ENCODE results near the gene MARF1.

MARF1 gene

GRCh38 chr16:15593235-15593634 is 49.7 kb downstream of the MARF1 start:
- TF ChIP-seq YY1 (IDR thresholded peaks at IDR 0.05; ENCODE audit: insufficient read depth, insufficient read length) (no peak), ZNF274 (IDR thresholded peaks at IDR 0.05; ENCODE audit: low read depth, low read length) (no peak), SUZ12 (IDR thresholded peaks at IDR 0.05; ENCODE audit: extremely low read depth, insufficient read depth, insufficient read length) (no peak)
- no peak for DNase-seq (ENCODE audit: low read depth, low spot score)
- Histone ChIP-seq H3K36me3 (ENCODE audit: insufficient read depth, insufficient read length, low read length) (peaks cover 45% of the 10 kb centered on the region), H3K27me3 (ENCODE audit: insufficient read depth, insufficient read length) (no peaks in the 10 kb centered on the region), H3K4me1 (ENCODE audit: insufficient read depth, insufficient read length) (peaks cover 4% of the 10 kb centered on the region), H3K9ac (ENCODE audit: insufficient read length, low read depth) (no peak overlapping the region), H3K4me3 (ENCODE audit: insufficient read length, low read depth) (no peak overlapping the region), H3K9me3 (ENCODE audit: insufficient read depth, low read length) (no peaks in the 10 kb centered on the region)

- no peaks in the 10 kb centered on the region for H3K27me3 ChIP-seq (ENCODE audit: insufficient read depth, insufficient read length)
- H3K4me1 ChIP-seq (ENCODE audit: insufficient read depth, insufficient read length), result peaks cover 4% of the 10 kb centered on the region
- no peak overlapping the region for H3K4me3 ChIP-seq (ENCODE audit: insufficient read length, low read depth)
- no peak for DNase-seq (ENCODE audit: low read depth, low spot score)
- no peak for TF ChIP-seq ZNF274 (IDR thresholded peaks at IDR 0.05; ENCODE audit: low read depth, low read length)
- TF ChIP-seq YY1 (IDR thresholded peaks at IDR 0.05; ENCODE audit: insufficient read depth, insufficient read length), result no peak
- TF ChIP-seq SUZ12 (IDR thresholded peaks at IDR 0.05; ENCODE audit: extremely low read depth, insufficient read depth, insufficient read length), result no peak
- H3K9ac ChIP-seq (ENCODE audit: insufficient read length, low read depth), result no peak overlapping the region
- peaks cover 41% of the 10 kb centered on the region for H3K36me3 ChIP-seq (ENCODE audit: insufficient read depth, insufficient read length, low read length)
- peaks cover 3% of the 10 kb centered on the region; the same call in 1 of the 2 replicates for H3K9me3 ChIP-seq (ENCODE audit: insufficient read depth, low read length)
These were observed 50.6 kb downstream of the MARF1 start for GRCh38 chr16:15592324-15592723.

GRCh38 chr16:15587152-15587825 is 55.7 kb downstream of the MARF1 start:
- Histone ChIP-seq H3K9ac (ENCODE audit: insufficient read length, low read depth) (no peak overlapping the region), H3K9me3 (ENCODE audit: insufficient read depth, low read length) (peaks cover 20% of the 10 kb centered on the region; the same call in 1 of the 2 replicates), H3K36me3 (ENCODE audit: insufficient read depth, insufficient read length, low read length) (peaks cover 16% of the 10 kb centered on the region), H3K4me3 (ENCODE audit: insufficient read length, low read depth) (no peak overlapping the region), H3K4me1 (ENCODE audit: insufficient read depth, insufficient read length) (peaks cover under 1% of the 10 kb centered on the region), H3K27me3 (ENCODE audit: insufficient read depth, insufficient read length) (no peaks in the 10 kb centered on the region)
- no peak for DNase-seq (ENCODE audit: low read depth, low spot score)
- TF ChIP-seq ZNF274 (IDR thresholded peaks at IDR 0.05; ENCODE audit: low read depth, low read length), result no peak
- TF ChIP-seq SUZ12 (IDR thresholded peaks at IDR 0.05; ENCODE audit: extremely low read depth, insufficient read depth, insufficient read length), result no peak
- no peak for TF ChIP-seq YY1 (IDR thresholded peaks at IDR 0.05; ENCODE audit: insufficient read depth, insufficient read length)

- Histone ChIP-seq H3K9ac (ENCODE audit: insufficient read length, low read depth) (no peak overlapping the region), H3K27me3 (ENCODE audit: insufficient read depth, insufficient read length) (no peaks in the 10 kb centered on the region), H3K4me3 (ENCODE audit: insufficient read length, low read depth) (no peak overlapping the region), H3K9me3 (ENCODE audit: insufficient read depth, low read length) (peaks cover 20% of the 10 kb centered on the region; the same call in 1 of the 2 replicates), H3K36me3 (ENCODE audit: insufficient read depth, insufficient read length, low read length) (peaks cover 16% of the 10 kb centered on the region), H3K4me1 (ENCODE audit: insufficient read depth, insufficient read length) (no peaks in the 10 kb centered on the region)
- TF ChIP-seq ZNF274 (IDR thresholded peaks at IDR 0.05; ENCODE audit: low read depth, low read length) (no peak), SUZ12 (IDR thresholded peaks at IDR 0.05; ENCODE audit: extremely low read depth, insufficient read depth, insufficient read length) (no peak), YY1 (IDR thresholded peaks at IDR 0.05; ENCODE audit: insufficient read depth, insufficient read length) (no peak)
- DNase-seq (ENCODE audit: low read depth, low spot score), result no peak
These were observed 56.2 kb downstream of the MARF1 start for GRCh38 chr16:15586716-15587115.

- Histone ChIP-seq H3K36me3 (ENCODE audit: insufficient read depth, insufficient read length, low read length) (peaks cover 16% of the 10 kb centered on the region), H3K9ac (ENCODE audit: insufficient read length, low read depth) (no peak overlapping the region), H3K27me3 (ENCODE audit: insufficient read depth, insufficient read length) (no peaks in the 10 kb centered on the region), H3K4me3 (ENCODE audit: insufficient read length, low read depth) (no peak overlapping the region), H3K9me3 (ENCODE audit: insufficient read depth, low read length) (peaks cover 20% of the 10 kb centered on the region; the same call in 1 of the 2 replicates), H3K4me1 (ENCODE audit: insufficient read depth, insufficient read length) (no peaks in the 10 kb centered on the region)
- DNase-seq (ENCODE audit: low read depth, low spot score), result no peak
- TF ChIP-seq SUZ12 (IDR thresholded peaks at IDR 0.05; ENCODE audit: extremely low read depth, insufficient read depth, insufficient read length), result no peak
- no peak for TF ChIP-seq ZNF274 (IDR thresholded peaks at IDR 0.05; ENCODE audit: low read depth, low read length)
- no peak for TF ChIP-seq YY1 (IDR thresholded peaks at IDR 0.05; ENCODE audit: insufficient read depth, insufficient read length)
These were observed 57.0 kb downstream of the MARF1 start for GRCh38 chr16:15585956-15586355.

GRCh38 chr16:15583526-15583925 is 59.4 kb downstream of the MARF1 start:
- Histone ChIP-seq H3K36me3 (ENCODE audit: insufficient read depth, insufficient read length, low read length) (peaks cover 11% of the 10 kb centered on the region), H3K27me3 (ENCODE audit: insufficient read depth, insufficient read length) (no peaks in the 10 kb centered on the region), H3K4me1 (ENCODE audit: insufficient read depth, insufficient read length) (no peaks in the 10 kb centered on the region), H3K9me3 (ENCODE audit: insufficient read depth, low read length) (peaks cover 20% of the 10 kb centered on the region; the same call in 1 of the 2 replicates), H3K9ac (ENCODE audit: insufficient read length, low read depth) (no peak overlapping the region), H3K4me3 (ENCODE audit: insufficient read length, low read depth) (no peak overlapping the region)
- TF ChIP-seq ZNF274 (IDR thresholded peaks at IDR 0.05; ENCODE audit: low read depth, low read length) (no peak), YY1 (IDR thresholded peaks at IDR 0.05; ENCODE audit: insufficient read depth, insufficient read length) (no peak), SUZ12 (IDR thresholded peaks at IDR 0.05; ENCODE audit: extremely low read depth, insufficient read depth, insufficient read length) (no peak)
- DNase-seq (ENCODE audit: low read depth, low spot score), result no peak

- H3K4me3 ChIP-seq (ENCODE audit: insufficient read length, low read depth), result no peak overlapping the region
- H3K9me3 ChIP-seq (ENCODE audit: insufficient read depth, low read length), result peaks cover 6% of the 10 kb centered on the region; the same call in 1 of the 2 replicates
- H3K4me1 ChIP-seq (ENCODE audit: insufficient read depth, insufficient read length), result no peaks in the 10 kb centered on the region
- no peak for DNase-seq (ENCODE audit: low read depth, low spot score)
- H3K9ac ChIP-seq (ENCODE audit: insufficient read length, low read depth), result no peak overlapping the region
- H3K36me3 ChIP-seq (ENCODE audit: insufficient read depth, insufficient read length, low read length), result no peaks in the 10 kb centered on the region
- no peak for TF ChIP-seq ZNF274 (IDR thresholded peaks at IDR 0.05; ENCODE audit: low read depth, low read length)
- TF ChIP-seq YY1 (IDR thresholded peaks at IDR 0.05; ENCODE audit: insufficient read depth, insufficient read length), result no peak
- TF ChIP-seq SUZ12 (IDR thresholded peaks at IDR 0.05; ENCODE audit: extremely low read depth, insufficient read depth, insufficient read length), result no peak
- H3K27me3 ChIP-seq (ENCODE audit: insufficient read depth, insufficient read length), result no peaks in the 10 kb centered on the region
These were observed 61.7 kb downstream of the MARF1 start for GRCh38 chr16:15581127-15581815.

All from NT2/D1 (cell line).